BJ (cell line): ENCODE results near the gene LRCOL1. TPM values are rescaled to one million over a fixed set of nuclear protein-coding genes. Genes with fewer than 3 reads are reported as not detected.

Source experiments
- CTCF ChIA-PET: fragments of 350-600 bp; formaldehyde crosslinking; extraction: SDS; loops from one replicate; lab custom pipeline; 2021; ENCODE audit warnings: antibody characterized with exemption, inconsistent platforms; lab: Yijun Ruan, JAX
- POLR2A ChIA-PET: fragments of 300-600 bp; sonication (Branson Sonifier 250); formaldehyde crosslinking; extraction: SDS; loops from one replicate; lab custom pipeline; 2021; ENCODE audit warnings: antibody characterized with exemption; lab: Charles Lee
- DNase-seq: peaks from one replicate; pipeline ENCODE4 v3.0.0-alpha.2; 2011; ENCODE audit warnings: low read depth
- H3K27me3 ChIP-seq: 2 replicates; pipeline ENCODE4 v1.6.0; 2011; ENCODE audit warnings: low read length; ENCODE audit not compliant: control insufficient read depth, insufficient read depth
- H3K36me3 ChIP-seq: 2 replicates; pipeline ENCODE4 v1.5.1; 2011; ENCODE audit warnings: low read length; ENCODE audit not compliant: control insufficient read depth, insufficient read depth
- H3K4me3 ChIP-seq: 2 replicates; pipeline ENCODE4 v1.5.1; 2011; ENCODE audit warnings: low read depth, mild to moderate bottlenecking, control low read depth, low read length
- polyA minus RNA-seq: library from RNA; depleted of rRNA, polyadenylated mRNA; stranded (reverse); fragments of >200 nt; gene quantifications from 2 replicates; pipeline ENCODE4 v1.2.3, GENCODE V29; 2011; rRNA and poly(A)+ RNA removed
- polyA plus RNA-seq: library from polyadenylated mRNA; depleted of rRNA; stranded (reverse); fragments of >200 nt; gene quantifications from 2 replicates; pipeline ENCODE4 v1.2.3, GENCODE V29; 2011; rRNA removed
- TF ChIP-seq, protein P1 (sequence below): IDR thresholded peaks from 2 replicates; pipeline ENCODE4 v1.5.1; 2011; ENCODE audit warnings: low read depth, mild to moderate bottlenecking, control low read depth, inconsistent platforms, low read length, moderate library complexity; ENCODE audit not compliant: insufficient read depth

LRCOL1 gene
- 0.11 and 0.15 TPM in 2 replicates for polyA plus RNA-seq
- not detected in 2 replicates for polyA minus RNA-seq

DNA sequence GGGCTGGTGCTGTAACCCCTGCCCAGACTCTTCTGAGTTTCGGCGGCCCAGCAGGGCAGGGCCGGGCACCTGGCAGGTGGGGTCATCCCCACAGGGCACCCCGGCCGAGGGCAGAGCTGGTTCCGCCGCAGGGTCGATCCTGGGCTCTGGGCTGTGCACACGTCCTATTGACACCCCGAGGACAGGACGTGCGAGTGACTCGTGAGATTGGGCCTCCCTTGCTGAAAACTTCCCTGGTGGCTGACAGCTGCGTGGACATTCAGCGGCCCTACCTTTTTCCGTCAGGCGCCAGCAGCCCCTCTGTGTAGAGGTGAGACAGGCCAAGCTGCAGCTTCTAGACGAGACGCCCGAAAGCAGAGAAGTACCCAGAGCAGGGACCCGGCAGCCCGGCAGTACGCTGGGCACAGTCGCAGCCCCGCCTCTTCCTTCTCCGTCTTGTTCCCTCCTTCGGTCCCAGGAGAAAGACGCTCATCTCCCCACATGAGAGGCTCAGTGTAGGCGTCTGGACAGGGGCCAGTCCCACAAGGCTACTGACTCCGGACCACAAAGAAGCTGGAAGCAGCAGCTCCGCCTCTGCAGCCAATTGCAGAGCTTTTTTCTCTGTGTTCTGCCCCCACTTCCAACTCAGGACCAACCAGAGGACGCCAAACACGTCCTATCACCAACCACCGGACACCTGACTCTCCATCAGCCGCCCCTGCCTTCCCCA lies at the start of gene LRCOL1:
Gene LRCOL1, minus strand, starts transcription at position 532 of the 709 bp plus-strand sequence. CDS start 4,331 bp downstream, outside the sequence.
- Histone ChIP-seq H3K27me3 (peaks cover 14% of the 10 kb centered on the region), H3K36me3 (no peaks in the 10 kb centered on the region), H3K4me3 (peak within 1 kb of the TSS; percentile 14; the same call in 1 of the 2 replicates)
- no peak for DNase-seq
- ChIA-PET CTCF (interaction anchor here (0.6 to 4.5 kb wide), 4 partner anchors 10 to 195 kb away, joined by 3 to 35 read pairs (median 7); no protein-coding TSS in a partner anchor), POLR2A (no interaction called here)
- TF ChIP-seq, protein P1, sequence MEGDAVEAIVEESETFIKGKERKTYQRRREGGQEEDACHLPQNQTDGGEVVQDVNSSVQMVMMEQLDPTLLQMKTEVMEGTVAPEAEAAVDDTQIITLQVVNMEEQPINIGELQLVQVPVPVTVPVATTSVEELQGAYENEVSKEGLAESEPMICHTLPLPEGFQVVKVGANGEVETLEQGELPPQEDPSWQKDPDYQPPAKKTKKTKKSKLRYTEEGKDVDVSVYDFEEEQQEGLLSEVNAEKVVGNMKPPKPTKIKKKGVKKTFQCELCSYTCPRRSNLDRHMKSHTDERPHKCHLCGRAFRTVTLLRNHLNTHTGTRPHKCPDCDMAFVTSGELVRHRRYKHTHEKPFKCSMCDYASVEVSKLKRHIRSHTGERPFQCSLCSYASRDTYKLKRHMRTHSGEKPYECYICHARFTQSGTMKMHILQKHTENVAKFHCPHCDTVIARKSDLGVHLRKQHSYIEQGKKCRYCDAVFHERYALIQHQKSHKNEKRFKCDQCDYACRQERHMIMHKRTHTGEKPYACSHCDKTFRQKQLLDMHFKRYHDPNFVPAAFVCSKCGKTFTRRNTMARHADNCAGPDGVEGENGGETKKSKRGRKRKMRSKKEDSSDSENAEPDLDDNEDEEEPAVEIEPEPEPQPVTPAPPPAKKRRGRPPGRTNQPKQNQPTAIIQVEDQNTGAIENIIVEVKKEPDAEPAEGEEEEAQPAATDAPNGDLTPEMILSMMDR, result no peak

DNA sequence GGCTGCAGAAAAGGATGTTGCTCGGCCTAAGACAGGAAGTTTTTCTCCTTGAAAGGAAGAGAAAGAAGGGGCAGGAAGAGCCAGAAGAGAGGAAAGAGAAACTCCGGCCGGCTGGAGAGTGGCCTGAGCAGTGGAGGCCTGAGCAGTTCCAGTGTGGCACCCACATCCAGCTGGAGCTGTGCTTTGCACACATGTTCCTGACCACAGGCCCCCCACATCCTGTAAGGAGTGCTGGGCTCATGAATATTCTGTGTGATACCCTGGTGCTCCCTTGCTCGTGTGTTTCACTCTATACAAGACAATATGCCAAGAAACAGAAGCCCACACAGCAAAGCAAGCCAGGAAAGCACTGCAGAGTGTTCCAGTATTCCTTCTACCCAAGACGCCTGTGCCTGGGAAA lies 49.7 kb upstream of the LRCOL1 start:
- TF ChIP-seq, protein P1, result no peak
- peaks cover 18% of the 10 kb centered on the region for H3K36me3 ChIP-seq
- no peaks in the 10 kb centered on the region for H3K27me3 ChIP-seq
- POLR2A ChIA-PET, result no interaction called here
- DNase-seq, result no peak
- no peak overlapping the region for H3K4me3 ChIP-seq
- CTCF ChIA-PET, result interaction anchor here (1.2 kb wide), 1 partner anchor 21 kb away, joined by 3 read pairs; no protein-coding TSS in a partner anchor

DNA sequence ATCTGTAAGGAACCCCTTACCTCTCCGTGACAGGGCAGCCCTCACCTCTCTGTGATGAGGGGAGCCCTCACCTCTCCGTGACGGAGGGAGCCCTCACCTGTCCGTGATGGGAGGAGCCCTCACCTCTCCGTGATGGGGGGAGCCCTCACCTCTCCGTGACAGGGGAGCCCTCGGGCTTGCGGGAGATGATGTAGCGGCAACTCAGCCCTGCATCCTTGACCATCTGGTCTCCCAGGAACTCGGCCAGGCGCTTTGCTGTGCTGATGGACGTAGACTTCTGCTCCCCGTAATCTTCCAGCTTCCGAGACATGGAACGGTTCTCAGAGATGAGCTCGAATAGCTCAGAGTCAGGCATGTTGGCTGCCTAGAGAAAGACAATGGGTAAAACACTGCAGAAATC lies 48.8 kb upstream of the LRCOL1 start:
- ChIA-PET CTCF (interaction anchor here (1.2 kb wide), 1 partner anchor 20 kb away, joined by 3 read pairs; no protein-coding TSS in a partner anchor), POLR2A (no interaction called here)
- H3K27me3 ChIP-seq, result no peaks in the 10 kb centered on the region
- H3K4me3 ChIP-seq, result no peak overlapping the region
- TF ChIP-seq, protein P1, result no peak
- DNase-seq, result no peak
- H3K36me3 ChIP-seq, result peaks cover 16% of the 10 kb centered on the region

DNA sequence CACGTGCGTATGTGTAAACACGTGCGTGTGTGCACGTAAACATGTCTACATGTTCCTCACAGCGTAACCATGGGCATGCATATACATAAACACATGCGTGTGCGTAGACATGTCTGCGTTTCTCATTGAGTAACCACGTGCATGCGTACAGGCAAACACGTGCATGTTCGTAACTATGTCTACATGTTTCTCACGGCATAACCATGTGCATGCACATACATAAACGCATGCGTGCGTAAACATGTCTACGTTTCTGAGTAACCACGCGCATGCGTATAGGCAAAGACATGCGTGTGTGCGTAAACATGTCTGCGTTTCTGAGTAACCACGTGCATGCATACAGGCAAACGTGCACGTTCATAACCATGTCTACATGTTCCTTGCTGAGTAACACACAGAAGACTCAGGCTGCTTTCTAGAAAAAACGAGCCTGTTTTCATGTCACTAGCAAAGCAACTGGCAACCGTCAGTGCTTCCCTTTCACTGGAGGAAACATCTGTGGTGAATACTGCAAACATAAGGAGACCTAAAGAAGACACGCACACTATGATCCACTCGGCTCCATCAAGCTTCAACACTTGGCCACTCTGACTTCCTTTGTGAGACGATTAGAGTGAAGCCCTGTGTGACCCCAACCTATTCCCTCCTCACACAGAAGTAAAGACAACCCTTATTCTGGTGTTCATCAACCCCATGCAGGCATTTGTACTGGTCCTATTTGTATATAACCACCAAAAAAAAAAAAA lies 47.9 kb upstream of the LRCOL1 start:
- no peak for DNase-seq
- TF ChIP-seq, protein P1, result no peak
- CTCF ChIA-PET, result interaction anchor here (1.5 kb wide), 1 partner anchor 20 kb away, joined by 4 read pairs; no protein-coding TSS in a partner anchor
- Histone ChIP-seq H3K36me3 (peaks cover 14% of the 10 kb centered on the region), H3K27me3 (no peaks in the 10 kb centered on the region), H3K4me3 (no peak overlapping the region)
- POLR2A ChIA-PET, result no interaction called here
